CD4-positive, alpha-beta T cell treated with Interleukin-6 for 4 hours (primary cell): ENCODE measurements around the gene MLST8.

ENCODE experiments used
- DNase-seq: peaks from one replicate; pipeline ENCODE4 v3.0.0-alpha.2; 2020; ENCODE audit warnings: mixed read lengths

MLST8 gene, protein sequence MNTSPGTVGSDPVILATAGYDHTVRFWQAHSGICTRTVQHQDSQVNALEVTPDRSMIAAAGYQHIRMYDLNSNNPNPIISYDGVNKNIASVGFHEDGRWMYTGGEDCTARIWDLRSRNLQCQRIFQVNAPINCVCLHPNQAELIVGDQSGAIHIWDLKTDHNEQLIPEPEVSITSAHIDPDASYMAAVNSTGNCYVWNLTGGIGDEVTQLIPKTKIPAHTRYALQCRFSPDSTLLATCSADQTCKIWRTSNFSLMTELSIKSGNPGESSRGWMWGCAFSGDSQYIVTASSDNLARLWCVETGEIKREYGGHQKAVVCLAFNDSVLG

DNA sequence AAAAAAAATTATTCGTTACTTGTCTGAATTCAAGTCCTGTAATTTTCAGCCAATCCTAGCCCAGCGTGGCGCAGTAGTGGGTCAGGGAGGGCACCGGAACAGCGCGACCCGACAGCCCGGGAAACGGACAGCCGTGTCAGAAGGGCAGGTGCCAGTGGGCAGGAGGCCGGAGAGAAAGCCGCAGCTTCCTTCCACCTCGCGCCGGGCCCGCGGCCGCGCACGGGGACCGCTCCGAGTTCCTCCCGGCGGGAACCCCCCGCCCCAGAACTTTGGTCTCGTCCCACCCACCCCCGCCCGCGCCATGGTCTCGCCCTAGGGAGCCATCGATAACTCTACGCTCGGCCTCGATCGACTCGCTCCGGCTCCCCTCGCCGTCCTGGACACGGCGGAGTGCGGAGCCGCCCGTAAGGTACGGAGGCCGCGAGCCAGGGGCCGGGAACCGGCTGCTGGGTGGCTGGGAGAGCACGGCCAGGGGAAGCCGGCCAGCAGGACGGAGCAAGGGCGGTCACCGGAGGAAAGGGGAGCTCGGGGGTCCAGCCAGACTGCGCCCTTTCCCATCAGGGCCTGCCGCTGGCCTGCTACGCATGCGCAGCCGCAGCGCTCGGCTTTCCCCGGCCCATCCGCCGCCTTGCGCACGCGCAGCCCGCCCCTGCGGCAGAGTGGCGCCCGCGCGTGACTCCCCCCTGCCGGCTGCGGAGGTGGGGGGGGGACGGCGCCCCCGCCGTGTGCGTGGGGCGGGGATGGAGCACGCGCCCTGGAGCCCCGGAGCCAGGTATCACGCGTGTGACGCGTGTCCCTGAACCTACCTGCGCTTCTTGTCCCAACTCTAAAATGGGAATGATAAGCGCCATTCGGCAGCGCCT lies at the start of gene MLST8:
TSS of gene MLST8 (plus strand) at position 351 of the 863 bp plus-strand sequence. CDS start 632 bp downstream, outside the sequence.
- peak; percentile 95 for DNase-seq

GRCh38 chr16:2155977-2156848 lies 49.0 kb upstream of the MLST8 start:
- DNase-seq = peak; percentile 22

DNA sequence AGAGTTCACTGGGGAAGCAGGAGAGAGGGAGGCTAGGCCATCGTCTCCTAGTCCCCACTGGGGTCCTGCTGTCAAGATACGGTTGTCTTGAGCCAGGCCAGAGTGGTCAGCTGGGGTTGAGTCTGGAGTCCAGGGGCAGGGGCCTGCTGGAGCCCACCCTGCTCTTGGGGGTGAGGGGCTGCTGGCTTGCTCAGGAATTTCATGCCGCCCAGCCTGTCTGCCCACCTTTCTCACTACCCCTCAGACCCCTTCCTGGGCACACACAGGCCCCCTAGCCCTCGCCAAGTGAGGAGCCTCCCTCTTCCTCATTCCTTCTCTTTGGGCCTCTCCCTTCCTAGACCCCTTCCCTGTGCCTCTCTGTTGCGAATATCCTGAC lies 48.4 kb upstream of the MLST8 start:
- no peak for DNase-seq

DNA sequence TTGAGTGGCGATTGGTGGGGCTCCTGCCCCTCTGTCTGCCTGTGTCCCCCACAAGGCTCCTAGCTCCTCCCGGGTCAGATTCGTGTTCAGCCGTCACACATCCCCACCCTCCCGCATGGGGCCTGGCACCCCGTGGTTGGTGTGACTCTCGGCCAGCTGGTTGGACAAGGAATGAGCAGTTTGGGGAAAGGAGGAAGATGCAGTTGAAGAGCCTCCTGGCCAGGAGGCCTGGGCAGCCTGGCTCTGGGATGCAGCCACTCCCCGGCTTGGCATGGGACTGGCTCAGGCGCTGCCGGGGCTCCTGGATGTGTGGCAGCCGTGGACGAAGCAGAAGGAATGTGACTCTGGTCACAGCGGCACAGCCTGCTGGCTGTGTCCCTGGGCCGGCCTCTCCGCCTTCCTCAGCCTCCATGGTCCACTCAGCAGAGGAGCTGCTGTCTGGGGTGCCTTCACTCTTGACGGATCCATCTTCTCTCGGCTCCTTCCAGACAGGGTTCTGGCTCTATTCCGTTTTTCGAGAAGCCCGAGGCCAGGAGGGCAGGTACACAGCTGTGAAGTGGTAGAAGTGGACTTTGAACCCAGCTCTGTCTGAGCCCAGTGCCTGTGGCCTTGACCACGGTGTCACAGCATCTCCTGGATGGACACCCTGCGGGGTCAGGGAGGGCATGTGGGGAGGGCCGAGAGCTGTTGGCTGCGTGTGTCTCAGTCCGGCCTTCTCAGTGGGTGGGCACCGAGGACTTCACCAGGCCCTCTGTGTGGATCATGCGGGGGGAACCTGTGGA lies 47.6 kb upstream of the MLST8 start:
- no peak for DNase-seq

DNA sequence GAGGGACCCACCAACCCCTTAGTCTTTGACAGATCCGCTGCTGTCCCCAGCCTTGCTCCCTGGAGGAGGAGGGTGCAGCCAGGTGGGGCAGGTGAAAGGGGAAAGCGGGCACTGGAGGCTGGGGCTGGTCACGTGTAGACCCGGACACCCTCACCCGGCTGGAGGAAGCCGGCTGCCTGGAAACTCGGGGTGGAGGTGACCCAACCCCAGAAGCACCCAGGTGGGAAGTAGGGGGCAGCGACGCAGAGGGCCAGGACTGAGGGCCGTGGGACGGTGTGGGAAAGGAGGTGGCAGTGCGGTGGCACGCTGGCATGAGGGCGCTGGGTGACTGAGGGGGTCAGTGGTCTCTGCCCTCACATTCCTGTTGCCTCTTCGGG lies 47.0 kb upstream of the MLST8 start:
- DNase-seq = no peak

GRCh38 chr16:2159175-2159838 lies 45.9 kb upstream of the MLST8 start:
- no peak for DNase-seq

DNA sequence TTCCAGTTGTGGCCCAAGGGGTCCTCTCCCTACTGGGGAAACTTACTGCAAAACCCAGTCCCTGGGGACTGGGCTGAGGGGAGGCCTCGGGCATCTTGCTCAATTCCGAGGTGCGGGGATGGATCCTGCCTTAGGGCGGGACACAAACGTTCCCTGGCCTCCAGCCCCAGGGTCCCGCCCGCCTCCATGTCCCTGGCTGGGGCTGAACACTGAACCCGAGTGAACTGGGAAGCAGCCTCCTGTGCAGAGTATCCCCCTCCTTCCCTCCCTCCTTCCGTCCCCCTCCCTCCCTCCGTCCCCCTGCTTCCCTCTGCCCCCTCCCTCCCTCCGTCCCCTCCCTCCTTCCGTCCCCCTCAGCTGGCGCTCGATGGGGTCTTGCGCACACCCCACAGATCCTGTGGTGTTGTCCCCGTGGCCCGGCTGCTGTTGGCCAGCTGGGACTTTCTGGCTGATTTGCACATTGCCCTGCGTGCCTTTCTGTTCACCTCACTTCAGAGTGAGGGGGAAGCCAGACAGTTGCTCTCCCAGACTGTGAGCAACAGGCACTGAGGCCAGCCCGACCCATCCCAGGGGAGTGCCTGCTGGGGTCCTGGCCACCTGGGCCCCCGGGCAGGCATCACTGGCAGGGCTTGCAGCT lies 44.2 kb upstream of the MLST8 start:
- no peak for DNase-seq

GRCh38 chr16:2161911-2162310 lies 43.3 kb upstream of the MLST8 start:
- DNase-seq = no peak

DNA sequence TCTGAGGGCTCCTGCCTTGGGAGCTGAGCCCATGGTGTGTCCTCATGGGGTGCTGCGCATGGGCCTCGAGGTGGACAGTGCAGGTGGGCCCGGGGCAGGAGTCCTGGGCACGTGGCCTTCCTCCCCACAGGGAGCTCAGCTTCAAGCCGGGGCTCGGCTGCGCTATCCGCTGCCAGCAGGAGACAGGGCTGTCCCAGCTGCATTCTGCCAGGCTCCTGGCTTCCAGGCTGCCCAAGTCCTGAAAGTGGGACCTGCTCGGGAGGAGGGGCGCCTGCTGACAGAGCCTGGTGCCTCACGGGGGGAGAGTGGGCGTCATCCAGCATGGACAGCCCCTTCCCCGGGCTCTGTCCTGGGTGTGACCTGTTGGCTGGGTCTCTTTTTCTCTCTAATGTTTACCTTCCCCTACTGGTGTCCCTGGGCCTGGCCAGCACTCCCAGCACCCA lies 42.6 kb upstream of the MLST8 start:
- DNase-seq = no peak

DNA sequence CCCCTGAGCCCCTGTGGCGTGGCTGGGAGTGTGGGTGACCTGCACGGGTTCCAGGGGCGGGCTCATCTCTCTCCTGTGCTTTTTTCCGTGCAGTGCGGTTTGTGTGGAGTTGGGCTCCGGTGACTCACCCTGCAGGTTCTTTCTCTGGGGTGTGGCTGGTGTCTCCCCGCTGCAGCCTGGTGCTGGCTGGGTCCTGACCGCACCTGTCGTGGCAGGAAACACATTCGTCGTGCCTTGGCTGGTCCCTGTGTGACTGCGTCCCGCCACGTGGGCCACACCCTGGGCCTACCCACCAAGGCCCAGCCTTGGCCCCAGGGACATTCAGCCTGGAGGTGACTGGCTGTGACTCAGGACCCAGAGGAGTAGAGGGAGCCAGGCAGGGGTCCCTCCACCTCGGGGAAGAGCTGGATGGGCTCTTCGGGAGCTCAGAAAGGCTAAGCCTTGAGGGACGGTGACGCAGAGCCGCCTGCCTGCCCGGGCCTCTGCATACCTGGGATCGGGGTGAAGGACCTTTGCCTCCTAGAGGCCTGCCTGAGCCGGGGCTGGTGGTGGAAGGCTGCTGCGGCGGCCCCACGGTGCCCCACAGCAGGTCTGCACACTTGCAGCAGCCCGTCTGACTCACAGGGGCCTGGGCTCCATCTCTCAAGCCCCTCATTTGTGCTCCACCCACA lies 41.9 kb upstream of the MLST8 start:
- peak; percentile 15 for DNase-seq

GRCh38 chr16:2165861-2166260 lies 39.4 kb upstream of the MLST8 start:
- DNase-seq = no peak

DNA sequence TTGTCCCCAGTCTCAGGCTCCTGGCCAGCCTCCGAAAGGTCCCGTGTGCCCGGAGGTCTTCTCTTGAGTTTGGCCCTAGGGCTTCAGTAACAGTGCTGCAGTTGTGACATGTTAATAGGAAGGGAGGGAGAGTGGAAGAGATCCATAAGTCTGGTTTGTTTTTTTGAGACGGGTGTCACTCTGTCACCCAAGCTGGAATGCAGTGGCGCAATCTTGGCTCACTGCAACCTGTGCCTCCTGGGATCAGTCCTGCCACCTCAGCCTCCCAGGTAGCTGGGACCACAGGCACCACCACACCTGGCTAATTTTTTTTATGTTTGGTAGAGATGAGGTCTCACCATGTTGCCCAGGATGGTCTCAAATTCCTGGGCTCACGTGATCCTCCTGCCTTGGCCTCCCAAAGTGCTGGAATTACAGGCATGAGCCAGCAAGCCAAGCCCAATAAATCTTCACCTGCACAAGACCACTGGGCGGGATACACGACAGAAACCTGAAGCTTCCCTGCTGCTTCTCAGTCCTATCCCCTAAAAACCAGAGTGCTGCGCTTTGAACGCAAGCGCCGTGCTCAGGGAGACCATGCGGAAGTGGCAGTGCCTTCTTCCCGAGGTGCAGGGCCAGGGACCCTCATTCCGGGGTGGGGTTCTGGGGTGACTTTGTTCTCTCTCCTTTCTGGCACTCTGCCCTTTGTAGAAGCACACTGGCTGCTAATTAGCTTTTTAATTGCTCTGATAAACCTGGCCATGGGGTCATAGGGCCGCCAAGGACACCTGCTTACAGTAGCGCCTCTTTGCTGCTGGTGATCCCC lies 38.8 kb upstream of the MLST8 start:
- DNase-seq = no peak

DNA sequence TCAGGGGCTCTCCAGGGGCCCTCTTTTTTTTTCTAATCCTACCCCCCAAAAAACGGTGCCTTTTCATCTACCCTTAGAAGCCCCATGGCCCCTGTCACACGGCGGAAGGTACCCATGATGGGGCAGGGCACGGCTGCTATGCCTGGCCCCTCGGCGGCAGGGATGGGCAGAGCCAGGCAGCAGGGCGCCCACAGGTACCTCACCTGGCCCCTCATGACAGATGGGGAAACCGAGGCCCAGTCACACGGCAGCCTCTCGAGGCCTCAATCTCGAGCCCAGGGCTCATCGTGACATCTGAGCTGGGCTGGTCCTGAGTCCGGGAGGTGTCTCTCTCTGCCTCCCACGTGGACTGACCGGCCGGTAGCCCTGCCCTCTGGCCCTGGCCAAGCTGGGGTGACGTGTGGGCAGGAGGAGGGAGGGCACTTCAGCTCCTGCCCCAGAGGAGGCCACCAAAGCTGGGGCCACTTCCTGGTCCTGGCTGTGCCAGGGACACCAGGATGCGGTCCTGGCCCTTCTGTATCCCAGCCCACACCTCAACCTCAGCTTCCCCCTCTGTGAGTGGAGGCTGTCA lies 38.1 kb upstream of the MLST8 start:
- DNase-seq = no peak

DNA sequence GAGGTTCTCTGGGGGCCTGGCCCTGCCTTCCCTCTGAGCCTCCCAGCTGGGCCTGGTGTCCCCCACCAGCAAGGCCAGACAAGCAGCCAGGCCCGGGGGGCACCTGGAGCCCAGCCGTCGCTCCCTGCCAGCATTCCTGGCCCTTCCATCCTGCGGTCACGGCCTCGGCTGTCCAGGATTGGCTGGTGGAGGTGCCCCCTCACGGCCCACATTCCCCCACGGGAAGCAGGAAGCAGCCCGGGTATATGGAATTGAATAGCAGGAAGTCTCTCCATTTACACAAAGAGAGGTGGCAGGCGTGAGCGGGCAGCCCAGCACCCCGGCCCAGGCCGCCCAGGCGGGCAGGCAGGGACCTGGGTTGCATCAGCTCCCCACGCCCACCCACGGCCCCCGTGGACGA lies 35.2 kb upstream of the MLST8 start:
- no peak for DNase-seq

- DNase-seq = no peak
Observed at GRCh38 chr16:2170587-2171435, 34.4 kb upstream of the MLST8 start.

- DNase-seq = no peak
Observed at GRCh38 chr16:2171601-2172178, 33.6 kb upstream of the MLST8 start.

DNA sequence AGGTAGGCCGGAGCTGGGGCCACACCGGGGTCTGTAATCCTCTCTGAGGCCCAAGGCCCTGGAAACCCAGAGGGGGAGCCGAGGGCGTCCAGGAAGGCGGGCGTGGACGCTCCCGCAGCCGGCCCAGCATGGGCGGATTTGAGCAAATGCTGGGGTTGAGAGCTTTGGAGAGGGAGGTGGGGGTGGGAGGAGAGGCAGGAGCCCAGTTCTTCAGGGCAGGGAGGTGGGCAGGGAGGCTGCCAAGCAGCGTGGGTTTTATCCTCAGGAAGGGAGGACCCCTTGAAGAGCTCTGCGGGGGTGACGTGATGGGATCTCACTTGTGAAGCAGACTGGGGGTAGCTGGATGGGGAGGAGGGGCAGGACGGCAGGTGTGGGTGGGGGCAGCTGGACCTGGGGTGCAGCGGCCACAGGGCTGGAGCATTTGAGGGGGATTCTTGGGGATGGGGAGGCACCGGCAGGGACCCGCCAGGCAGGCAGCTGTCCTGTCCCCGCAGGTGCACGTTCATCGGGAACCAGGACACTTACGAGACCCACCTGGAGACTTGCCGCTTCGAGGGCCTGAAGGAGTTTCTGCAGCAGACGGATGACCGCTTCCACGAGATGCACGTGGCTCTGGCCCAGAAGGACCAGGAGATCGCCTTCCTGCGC lies 32.4 kb upstream of the MLST8 start:
- DNase-seq = no peak

DNA sequence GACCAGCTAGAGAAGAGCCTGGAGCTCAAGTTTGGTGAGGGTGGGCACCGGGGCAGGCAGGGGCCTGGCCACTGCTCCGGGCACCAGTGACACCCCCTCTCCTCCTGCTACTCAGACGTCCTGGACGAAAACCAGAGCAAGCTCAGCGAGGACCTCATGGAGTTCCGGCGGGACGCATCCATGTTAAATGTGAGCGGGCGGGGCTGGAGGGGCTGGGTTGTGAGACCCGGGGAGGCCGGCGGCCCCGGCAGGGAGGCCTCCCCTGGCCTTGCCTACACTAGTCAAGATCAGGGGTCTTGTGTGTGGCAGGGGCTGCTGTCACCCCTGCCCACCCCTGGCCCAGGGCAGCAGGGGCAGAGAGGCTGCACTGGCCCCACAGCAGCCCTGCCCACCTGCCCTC lies 31.9 kb upstream of the MLST8 start:
- DNase-seq = no peak
